Activated naive CD8-positive, alpha-beta T cell treated with anti-CD3 and anti-CD28 coated beads for 36 hours (primary cell): ENCODE data around the gene SVIL. TPM values are rescaled to one million over a fixed set of nuclear protein-coding genes. Genes with fewer than 3 reads are reported as not detected.

Experiments used
- DNase-seq: peaks from one replicate; pipeline ENCODE4 v3.0.0; 2021
- H3K27ac Mint-ChIP-seq: one replicate; pipeline ENCODE4 v1.8.0; 2022; ENCODE audit warnings: mild to moderate bottlenecking, moderate library complexity, mixed read lengths
- H3K27me3 Mint-ChIP-seq: one replicate; pipeline ENCODE4 v1.8.0; 2022; ENCODE audit warnings: mild to moderate bottlenecking, mixed read lengths
- H3K36me3 Mint-ChIP-seq: one replicate; pipeline ENCODE4 v1.8.0; 2021; ENCODE audit warnings: mild to moderate bottlenecking, mixed read lengths
- H3K4me1 Mint-ChIP-seq: one replicate; pipeline ENCODE4 v1.8.0; 2021; ENCODE audit warnings: mixed read lengths
- H3K4me3 Mint-ChIP-seq: one replicate; pipeline ENCODE4 v1.8.0; 2022; ENCODE audit warnings: mild to moderate bottlenecking, moderate library complexity, mixed read lengths
- H3K9me3 Mint-ChIP-seq: one replicate; pipeline ENCODE4 v1.8.0; 2022; ENCODE audit warnings: mixed read lengths
- total RNA-seq, 2 experiments: library from RNA; stranded (reverse); gene quantifications; one replicate each; pipeline ENCODE4 v1.2.3, GENCODE V29; 2021

Gene SVIL
- total RNA-seq = 1 to 10 TPM; 8.5 to 9.6 TPM

- Mint-ChIP-seq H3K36me3 (peaks cover 7% of the 10 kb centered on the region), H3K27me3 (no peaks in the 10 kb centered on the region), H3K27ac (no peak within 1 kb of the TSS), H3K4me1 (peaks cover 41% of the 10 kb centered on the region), H3K9me3 (peaks cover 2% of the 10 kb centered on the region), H3K4me3 (no peak within 1 kb of the TSS)
- DNase-seq = no peak
These were observed at the start of gene SVIL for GRCh38 chr10:29634764-29635625. TSS of gene SVIL (minus strand) at chr10:29634971. CDS start at chr10:29555058, 79,913 bp downstream.

GRCh38 chr10:29681676-29682448, 47.1 kb upstream of the SVIL start:
- H3K27me3 Mint-ChIP-seq = no peaks in the 10 kb centered on the region
- H3K9me3 Mint-ChIP-seq = peaks cover 20% of the 10 kb centered on the region
- H3K27ac Mint-ChIP-seq = peak overlapping the region; percentile 81
- H3K4me3 Mint-ChIP-seq = peak overlapping the region; percentile 16
- peaks cover 53% of the 10 kb centered on the region for H3K4me1 Mint-ChIP-seq
- peak; percentile 31 for DNase-seq
- H3K36me3 Mint-ChIP-seq = peaks cover 49% of the 10 kb centered on the region

- Mint-ChIP-seq H3K4me1 (peaks cover 65% of the 10 kb centered on the region), H3K4me3 (no peak overlapping the region), H3K27ac (no peak overlapping the region), H3K36me3 (peaks cover 58% of the 10 kb centered on the region), H3K27me3 (no peaks in the 10 kb centered on the region), H3K9me3 (peaks cover 35% of the 10 kb centered on the region)
- DNase-seq = no peak
These were observed 45.3 kb upstream of the SVIL start for GRCh38 chr10:29680091-29680490.

GRCh38 chr10:29676732-29677131, 42.0 kb upstream of the SVIL start:
- Mint-ChIP-seq H3K27me3 (no peaks in the 10 kb centered on the region), H3K27ac (no peak overlapping the region), H3K36me3 (peaks cover 48% of the 10 kb centered on the region), H3K4me3 (no peak overlapping the region), H3K9me3 (peaks cover 42% of the 10 kb centered on the region), H3K4me1 (peaks cover 49% of the 10 kb centered on the region)
- no peak for DNase-seq

- Mint-ChIP-seq H3K27ac (no peak overlapping the region), H3K9me3 (peaks cover 40% of the 10 kb centered on the region), H3K4me3 (no peak overlapping the region), H3K4me1 (peaks cover 41% of the 10 kb centered on the region), H3K36me3 (peaks cover 47% of the 10 kb centered on the region), H3K27me3 (no peaks in the 10 kb centered on the region)
- no peak for DNase-seq
These were observed 41.2 kb upstream of the SVIL start for GRCh38 chr10:29675984-29676383.

- H3K9me3 Mint-ChIP-seq = peaks cover 32% of the 10 kb centered on the region
- peaks cover 54% of the 10 kb centered on the region for H3K36me3 Mint-ChIP-seq
- H3K27ac Mint-ChIP-seq = no peak overlapping the region
- H3K27me3 Mint-ChIP-seq = no peaks in the 10 kb centered on the region
- no peak overlapping the region for H3K4me3 Mint-ChIP-seq
- no peak for DNase-seq
- H3K4me1 Mint-ChIP-seq = peaks cover 24% of the 10 kb centered on the region
These were observed 37.2 kb upstream of the SVIL start for GRCh38 chr10:29671968-29672367.

- peaks cover 24% of the 10 kb centered on the region for H3K4me1 Mint-ChIP-seq
- H3K36me3 Mint-ChIP-seq = peaks cover 49% of the 10 kb centered on the region
- H3K27me3 Mint-ChIP-seq = no peaks in the 10 kb centered on the region
- DNase-seq = no peak
- no peak overlapping the region for H3K4me3 Mint-ChIP-seq
- H3K9me3 Mint-ChIP-seq = peaks cover 28% of the 10 kb centered on the region
- no peak overlapping the region for H3K27ac Mint-ChIP-seq
These were observed 36.5 kb upstream of the SVIL start for GRCh38 chr10:29671228-29671780.

- Mint-ChIP-seq H3K36me3 (peaks cover 43% of the 10 kb centered on the region), H3K4me1 (peaks cover 19% of the 10 kb centered on the region), H3K27me3 (no peaks in the 10 kb centered on the region), H3K4me3 (no peak overlapping the region), H3K27ac (no peak overlapping the region), H3K9me3 (peaks cover 23% of the 10 kb centered on the region)
- DNase-seq = no peak
These were observed 36.0 kb upstream of the SVIL start for GRCh38 chr10:29670761-29671160.

GRCh38 chr10:29669149-29669548, 34.4 kb upstream of the SVIL start:
- no peak for DNase-seq
- H3K27ac Mint-ChIP-seq = no peak overlapping the region
- no peak overlapping the region for H3K4me3 Mint-ChIP-seq
- no peaks in the 10 kb centered on the region for H3K27me3 Mint-ChIP-seq
- peaks cover 32% of the 10 kb centered on the region for H3K36me3 Mint-ChIP-seq
- H3K9me3 Mint-ChIP-seq = peaks cover 11% of the 10 kb centered on the region
- peaks cover 9% of the 10 kb centered on the region for H3K4me1 Mint-ChIP-seq

GRCh38 chr10:29668628-29669027, 33.9 kb upstream of the SVIL start:
- H3K36me3 Mint-ChIP-seq = peaks cover 30% of the 10 kb centered on the region
- H3K4me3 Mint-ChIP-seq = no peak overlapping the region
- DNase-seq = no peak
- peaks cover 9% of the 10 kb centered on the region for H3K4me1 Mint-ChIP-seq
- no peaks in the 10 kb centered on the region for H3K27me3 Mint-ChIP-seq
- H3K9me3 Mint-ChIP-seq = peaks cover 8% of the 10 kb centered on the region
- no peak overlapping the region for H3K27ac Mint-ChIP-seq

- Mint-ChIP-seq H3K36me3 (peaks cover 20% of the 10 kb centered on the region), H3K27ac (no peak overlapping the region), H3K9me3 (no peaks in the 10 kb centered on the region), H3K4me1 (peaks cover 9% of the 10 kb centered on the region), H3K27me3 (no peaks in the 10 kb centered on the region), H3K4me3 (no peak overlapping the region)
- no peak for DNase-seq
These were observed 32.4 kb upstream of the SVIL start for GRCh38 chr10:29667191-29667590.

GRCh38 chr10:29666201-29666600, 31.4 kb upstream of the SVIL start:
- Mint-ChIP-seq H3K36me3 (peaks cover 16% of the 10 kb centered on the region), H3K27ac (no peak overlapping the region), H3K4me1 (peaks cover 9% of the 10 kb centered on the region), H3K4me3 (no peak overlapping the region), H3K27me3 (no peaks in the 10 kb centered on the region), H3K9me3 (no peaks in the 10 kb centered on the region)
- DNase-seq = no peak

- Mint-ChIP-seq H3K4me1 (peaks cover 14% of the 10 kb centered on the region), H3K9me3 (no peaks in the 10 kb centered on the region), H3K27ac (no peak overlapping the region), H3K27me3 (no peaks in the 10 kb centered on the region), H3K36me3 (peaks cover 4% of the 10 kb centered on the region), H3K4me3 (no peak overlapping the region)
- DNase-seq = no peak
These were observed 28.9 kb upstream of the SVIL start for GRCh38 chr10:29663718-29664117.

GRCh38 chr10:29658984-29659965, 24.5 kb upstream of the SVIL start:
- H3K36me3 Mint-ChIP-seq = peaks cover 27% of the 10 kb centered on the region

More at GRCh38 chr10:29658984-29659965, 24.5 kb upstream of the SVIL start:
- peak; percentile 71 for DNase-seq
- Mint-ChIP-seq H3K4me3 (peak overlapping the region; percentile 14), H3K4me1 (peaks cover 32% of the 10 kb centered on the region), H3K27ac (peak overlapping the region; percentile 40), H3K27me3 (no peaks in the 10 kb centered on the region), H3K9me3 (peaks cover 3% of the 10 kb centered on the region)
